HepG2 (cell line): Measurements from ENCODE around the gene PPAN. TPM values are rescaled to one million over a fixed set of nuclear protein-coding genes. Genes with fewer than 3 reads are reported as not detected.

ENCODE experiments used
- ATAC-seq: fragments of 200-7000 bp; cut with Tn5 transposase; 3 replicates; pipeline ENCODE4 v1.9.1; 2020; ENCODE audit warnings: mild to moderate bottlenecking, moderate library complexity
- BruUV-seq: library from RNA; stranded (reverse); fragments of 400-500 nt; replicated peaks from 2 replicates; lab custom pipeline; 2021; lab: Mats Ljungman, UMichigan
- CTCF ChIA-PET: fragments of 300-600 bp; formaldehyde crosslinking; extraction: SDS; loops from one replicate; lab custom pipeline; 2021; ENCODE audit warnings: low total read pairs, inconsistent platforms, low intra/inter-chr PET ratio; lab: Yijun Ruan, JAX
- POLR2A ChIA-PET: fragments of 350-600 bp; sonication (Branson Sonifier 250); formaldehyde crosslinking; loops from one replicate; lab custom pipeline; 2020; ENCODE audit warnings: antibody characterized with exemption, inconsistent platforms; lab: Yijun Ruan, JAX
- DNase-seq: peaks from one replicate; pipeline ENCODE4 v3.0.0-alpha.2; 2015; ENCODE audit warnings: low spot score
- FAIRE-seq: peaks from 3 replicates; lab custom pipeline; 2011; peaks lifted over from hg19 to GRCh38; lab: Jason Lieb, UNC
- H2AFZ ChIP-seq: one replicate; pipeline ENCODE4 v1.6.1; 2011; ENCODE audit warnings: low read length, inconsistent platforms
- H3K27ac ChIP-seq: fragments of 300-600 bp; 3 replicates; pipeline ENCODE4 v1.8.0; 2011; ENCODE audit warnings: mixed run types, mild to moderate bottlenecking, mixed read lengths, low read length, inconsistent platforms; ENCODE audit not compliant: insufficient read depth; ENCODE audit errors: extremely low read length
- H3K27me3 ChIP-seq, 2 experiments: fragments of 200-600 bp in 1 of 2; 2 replicates in 1 of 2; 3 replicates in 1 of 2; pipeline versions ENCODE4 v1.6.0 to v1.8.0; 2011; ENCODE audit warnings: low read length in 2 of 2, mild to moderate bottlenecking in 2 of 2, moderate library complexity in 2 of 2, inconsistent platforms in 1 of 2; ENCODE audit not compliant: insufficient read depth in 2 of 2, control insufficient read depth in 1 of 2
- H3K36me3 ChIP-seq, 2 experiments: fragments of 200-600 bp in 1 of 2; replicated peaks in 1 of 2; 2 replicates in 1 of 2; 3 replicates in 1 of 2; pipeline versions ENCODE4 v1.5.1 to v1.8.0; 2011; ENCODE audit warnings: low read length in 2 of 2, inconsistent platforms in 1 of 2; ENCODE audit not compliant: insufficient read depth in 2 of 2, control insufficient read depth in 1 of 2
- H3K4me1 ChIP-seq: 2 replicates; pipeline ENCODE4 v1.5.1; 2012; ENCODE audit warnings: low read length, inconsistent platforms; ENCODE audit not compliant: insufficient read depth
- H3K4me2 ChIP-seq: 2 replicates; pipeline ENCODE4 v1.6.0; 2011; ENCODE audit warnings: low read depth, low read length, inconsistent platforms
- H3K4me3 ChIP-seq, 3 experiments: fragments of 200-600 bp in 1 of 3; sonication (generic), shearing (Covaris generic) in 1 of 3; replicated peaks in 1 of 3; 2 replicates each; pipeline ENCODE4 v1.5.1; 2011 to 2016; ENCODE audit warnings: low read length in 3 of 3, inconsistent platforms in 2 of 3, low read depth in 2 of 3, mild to moderate bottlenecking in 2 of 3, control low read depth in 1 of 3, mixed read lengths in 1 of 3; ENCODE audit not compliant: insufficient read depth in 1 of 3
- H3K79me2 ChIP-seq: one replicate; pipeline ENCODE4 v1.6.1; 2011; ENCODE audit warnings: low read length, inconsistent platforms; ENCODE audit not compliant: insufficient read depth
- H3K9ac ChIP-seq: 2 replicates; pipeline ENCODE4 v1.6.0; 2011; ENCODE audit warnings: mild to moderate bottlenecking, low read depth, low read length, inconsistent platforms; ENCODE audit not compliant: insufficient read depth
- H3K9me3 ChIP-seq: 2 replicates; pipeline ENCODE4 v1.5.1; 2012; ENCODE audit warnings: mild to moderate bottlenecking, low read length
- H4K20me1 ChIP-seq: 2 replicates; pipeline ENCODE4 v1.6.0; 2011; ENCODE audit warnings: inconsistent platforms, mild to moderate bottlenecking, low read length, moderate library complexity; ENCODE audit not compliant: insufficient read depth
- ASH2L ChIP-seq: fragments of 300-600, 200-600 bp; sonication (generic); IDR thresholded peaks from 2 replicates; pipeline ENCODE4 v1.7.0; 2017; ENCODE audit warnings: low read depth, mild to moderate bottlenecking, moderate library complexity, mixed read lengths, low read length; ENCODE audit not compliant: insufficient read length
- HOXA3 ChIP-seq: sonication (generic); formaldehyde crosslinking; IDR thresholded peaks from 2 replicates; pipeline ENCODE4 v1.5.0; 2020; ENCODE audit warnings: missing genetic modification reagents
- JDP2 ChIP-seq: sonication (generic); formaldehyde crosslinking; IDR thresholded peaks from 2 replicates; pipeline ENCODE4 v1.8.1; 2022; ENCODE audit warnings: missing genetic modification reagents, borderline replicate concordance
- KDM1A ChIP-seq: IDR thresholded peaks from 2 replicates; pipeline ENCODE4 v1.6.1; 2016; ENCODE audit warnings: missing compliant biosample characterization
- MAFK ChIP-seq, 2 experiments: IDR thresholded peaks in 1 of 2; conservative IDR thresholded peaks in 1 of 2; 2 replicates each; pipeline ENCODE4 v1.6.1; 2011; ENCODE audit warnings: improper control_type of control experiment in 2 of 2, low read length in 2 of 2
- TAF1 ChIP-seq: sonication (generic); formaldehyde crosslinking; IDR thresholded peaks from 2 replicates; pipeline ENCODE4 v1.4.0; 2020; ENCODE audit warnings: missing genetic modification reagents
- U2AF1 ChIP-seq: fragments of 200-400 bp; formaldehyde crosslinking; optimal IDR thresholded peaks from 2 replicates; pipeline ENCODE3; 2017; ENCODE audit warnings: mild to moderate bottlenecking, low read depth, low read length
- ZNF547 ChIP-seq: sonication (generic); formaldehyde crosslinking; IDR thresholded peaks from 2 replicates; pipeline ENCODE4 v1.5.1; 2020; ENCODE audit warnings: mild to moderate bottlenecking, missing genetic modification reagents
- ZNF629 ChIP-seq: sonication (generic); formaldehyde crosslinking; conservative IDR thresholded peaks from 2 replicates; pipeline ENCODE4 v1.5.0; 2020; ENCODE audit warnings: missing genetic modification reagents
- ZNF766 ChIP-seq: sonication (generic); formaldehyde crosslinking; IDR thresholded peaks from 2 replicates; pipeline ENCODE4 v1.5.0; 2020; ENCODE audit warnings: missing genetic modification reagents, borderline replicate concordance
- ZSCAN31 ChIP-seq: sonication (generic); formaldehyde crosslinking; IDR thresholded peaks from 2 replicates; pipeline ENCODE4 v1.5.0; 2020; ENCODE audit warnings: low read depth, mild to moderate bottlenecking, missing genetic modification reagents
- WGBS: methylation state at CpG from one replicate; pipeline ENCODE4 v1.1.6; 2017; ENCODE audit warnings: low lambda C conversion rate; 5-methylcytosine and 5-hydroxymethylcytosine counted together
- in situ Hi-C: cut with HindIII; loops from 2 replicates; pipeline ENCODE4 v1.10.0; 2017; ENCODE audit warnings: low pct_unique_long_range_greater_than_20kb; ENCODE audit not compliant: extremely low pct_ligation_motif_present
- intact Hi-C: fragments of 100-400 bp; cut with micrococcal nuclease; formaldehyde crosslinking; loops from one replicate; pipeline ENCODE4 v1.10.0; 2022; ENCODE audit not compliant: unreplicated experiment
- polyA plus RNA-seq, 8 experiments: library from polyadenylated mRNA; depleted of rRNA in 3 of 8; stranded (reverse) in 7 of 8; unstranded in 1 of 8; fragments of >200 nt; fragmentation: Illumina TruSeq in 4 of 8; extraction: Trizol in 4 of 8; gene quantifications; 2 replicates each; pipeline versions ENCODE4 v1.2.1 to v1.2.3, GENCODE V29; 2011 to 2016; ENCODE audit warnings: low read depth in 4 of 8, missing spikeins in 1 of 8, mixed read lengths in 1 of 8; ENCODE audit not compliant: insufficient read depth in 1 of 8
- total RNA-seq, 5 experiments: library from RNA; depleted of rRNA; stranded (reverse); fragments of >200 nt; fragmentation: Illumina TruSeq; extraction: Trizol; gene quantifications; 2 replicates each; pipeline ENCODE4 v1.2.3, GENCODE V29; 2016; ENCODE audit warnings: low read depth in 1 of 5
- TF ChIP-seq, protein P1 (sequence below): sonication (generic); formaldehyde crosslinking; IDR thresholded peaks from 2 replicates; pipeline ENCODE4 v1.9.0; 2021; ENCODE audit warnings: missing genetic modification reagents, borderline replicate concordance
- TF ChIP-seq, protein P2 (sequence below): sonication (generic); formaldehyde crosslinking; IDR thresholded peaks from 2 replicates; pipeline ENCODE4 v1.8.0; 2023; ENCODE audit warnings: mild to moderate bottlenecking, missing genetic modification reagents
- TF ChIP-seq, protein P3 (sequence below): sonication (generic); formaldehyde crosslinking; IDR thresholded peaks from 2 replicates; pipeline ENCODE4 v1.5.0; 2020; ENCODE audit warnings: mild to moderate bottlenecking, missing genetic modification reagents, borderline replicate concordance

PPAN gene
- total and polyA plus RNA-seq, 2 of the 13 experiments (the other 11 are each of a cell fraction or from before 2014, with no cell fraction given): 36.2 to 41.9 TPM

DNA sequence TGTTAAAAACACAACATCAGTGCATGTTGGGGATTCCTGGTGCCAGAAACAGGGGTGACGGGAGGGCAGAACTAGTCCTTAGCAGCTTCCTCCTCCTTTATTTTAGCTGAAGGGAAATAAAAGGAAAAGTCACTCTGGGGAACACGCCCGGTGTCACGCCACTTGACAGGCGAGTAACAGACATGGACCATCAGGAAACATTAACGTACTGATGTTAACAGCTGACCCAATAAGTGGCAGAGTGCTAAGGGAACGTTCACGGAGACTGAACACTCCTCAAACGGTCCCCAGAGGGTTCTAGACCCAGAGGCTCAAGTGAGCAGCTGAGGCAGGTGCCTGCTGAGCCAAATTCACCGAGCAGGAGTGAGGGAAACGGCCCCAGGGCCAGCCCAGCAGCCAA lies 27.4 kb downstream of the PPAN start:
- H2AFZ ChIP-seq: no peak overlapping the region
- peaks cover 32 to 45% of the 10 kb centered on the region in 2 experiments for H3K36me3 ChIP-seq
- BruUV-seq: no TSS peak
- no peak for FAIRE-seq
- H3K9ac ChIP-seq: no peak overlapping the region
- H3K4me1 ChIP-seq: no peaks in the 10 kb centered on the region
- H3K27me3 ChIP-seq: no peaks in the 10 kb centered on the region
- H3K4me2 ChIP-seq: no peak overlapping the region
- ChIA-PET CTCF (no interaction called here), POLR2A (no interaction called here)
- intact Hi-C loops: no loop called here
- in situ Hi-C loops: no loop called here
- no peaks in the 10 kb centered on the region for H3K9me3 ChIP-seq
- H4K20me1 ChIP-seq: no peaks in the 10 kb centered on the region
- H3K79me2 ChIP-seq: no peaks in the 10 kb centered on the region
- no peak for ATAC-seq
- WGBS: 93% methylated on average over 8 of the region's 11 CpGs
- no peak for DNase-seq
- H3K4me3 ChIP-seq: no peak overlapping the region
- H3K27ac ChIP-seq: no peak overlapping the region
- TF ChIP-seq MAFK (conservative IDR thresholded peaks at IDR 0.05 in 1 of 2, IDR thresholded peaks at IDR 0.05 in 1 of 2; ENCODE audit: low read length in 2 of 2): no peak
- no peak for TF ChIP-seq ASH2L
- no peak for TF ChIP-seq KDM1A (CRISPR knock-in tag)
- no peak for TF ChIP-seq ZNF547 (CRISPR knock-in tag)
- no peak for TF ChIP-seq ZNF629
- TF ChIP-seq, protein P1, sequence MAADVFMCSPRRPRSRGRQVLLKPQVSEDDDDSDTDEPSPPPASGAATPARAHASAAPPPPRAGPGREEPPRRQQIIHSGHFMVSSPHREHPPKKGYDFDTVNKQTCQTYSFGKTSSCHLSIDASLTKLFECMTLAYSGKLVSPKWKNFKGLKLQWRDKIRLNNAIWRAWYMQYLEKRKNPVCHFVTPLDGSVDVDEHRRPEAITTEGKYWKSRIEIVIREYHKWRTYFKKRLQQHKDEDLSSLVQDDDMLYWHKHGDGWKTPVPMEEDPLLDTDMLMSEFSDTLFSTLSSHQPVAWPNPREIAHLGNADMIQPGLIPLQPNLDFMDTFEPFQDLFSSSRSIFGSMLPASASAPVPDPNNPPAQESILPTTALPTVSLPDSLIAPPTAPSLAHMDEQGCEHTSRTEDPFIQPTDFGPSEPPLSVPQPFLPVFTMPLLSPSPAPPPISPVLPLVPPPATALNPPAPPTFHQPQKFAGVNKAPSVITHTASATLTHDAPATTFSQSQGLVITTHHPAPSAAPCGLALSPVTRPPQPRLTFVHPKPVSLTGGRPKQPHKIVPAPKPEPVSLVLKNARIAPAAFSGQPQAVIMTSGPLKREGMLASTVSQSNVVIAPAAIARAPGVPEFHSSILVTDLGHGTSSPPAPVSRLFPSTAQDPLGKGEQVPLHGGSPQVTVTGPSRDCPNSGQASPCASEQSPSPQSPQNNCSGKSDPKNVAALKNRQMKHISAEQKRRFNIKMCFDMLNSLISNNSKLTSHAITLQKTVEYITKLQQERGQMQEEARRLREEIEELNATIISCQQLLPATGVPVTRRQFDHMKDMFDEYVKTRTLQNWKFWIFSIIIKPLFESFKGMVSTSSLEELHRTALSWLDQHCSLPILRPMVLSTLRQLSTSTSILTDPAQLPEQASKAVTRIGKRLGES (CRISPR knock-in tag): no peak
- TF ChIP-seq JDP2 (CRISPR knock-in tag): no peak
- no peak for TF ChIP-seq HOXA3 (CRISPR knock-in tag)
- TF ChIP-seq, protein P2, sequence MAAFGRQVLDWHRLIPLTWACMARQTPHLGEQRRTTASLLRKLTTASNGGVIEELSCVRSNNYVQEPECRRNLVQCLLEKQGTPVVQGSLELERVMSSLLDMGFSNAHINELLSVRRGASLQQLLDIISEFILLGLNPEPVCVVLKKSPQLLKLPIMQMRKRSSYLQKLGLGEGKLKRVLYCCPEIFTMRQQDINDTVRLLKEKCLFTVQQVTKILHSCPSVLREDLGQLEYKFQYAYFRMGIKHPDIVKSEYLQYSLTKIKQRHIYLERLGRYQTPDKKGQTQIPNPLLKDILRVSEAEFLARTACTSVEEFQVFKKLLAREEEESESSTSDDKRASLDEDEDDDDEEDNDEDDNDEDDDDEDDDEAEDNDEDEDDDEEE (CRISPR knock-in tag): no peak
- TF ChIP-seq, protein P3, sequence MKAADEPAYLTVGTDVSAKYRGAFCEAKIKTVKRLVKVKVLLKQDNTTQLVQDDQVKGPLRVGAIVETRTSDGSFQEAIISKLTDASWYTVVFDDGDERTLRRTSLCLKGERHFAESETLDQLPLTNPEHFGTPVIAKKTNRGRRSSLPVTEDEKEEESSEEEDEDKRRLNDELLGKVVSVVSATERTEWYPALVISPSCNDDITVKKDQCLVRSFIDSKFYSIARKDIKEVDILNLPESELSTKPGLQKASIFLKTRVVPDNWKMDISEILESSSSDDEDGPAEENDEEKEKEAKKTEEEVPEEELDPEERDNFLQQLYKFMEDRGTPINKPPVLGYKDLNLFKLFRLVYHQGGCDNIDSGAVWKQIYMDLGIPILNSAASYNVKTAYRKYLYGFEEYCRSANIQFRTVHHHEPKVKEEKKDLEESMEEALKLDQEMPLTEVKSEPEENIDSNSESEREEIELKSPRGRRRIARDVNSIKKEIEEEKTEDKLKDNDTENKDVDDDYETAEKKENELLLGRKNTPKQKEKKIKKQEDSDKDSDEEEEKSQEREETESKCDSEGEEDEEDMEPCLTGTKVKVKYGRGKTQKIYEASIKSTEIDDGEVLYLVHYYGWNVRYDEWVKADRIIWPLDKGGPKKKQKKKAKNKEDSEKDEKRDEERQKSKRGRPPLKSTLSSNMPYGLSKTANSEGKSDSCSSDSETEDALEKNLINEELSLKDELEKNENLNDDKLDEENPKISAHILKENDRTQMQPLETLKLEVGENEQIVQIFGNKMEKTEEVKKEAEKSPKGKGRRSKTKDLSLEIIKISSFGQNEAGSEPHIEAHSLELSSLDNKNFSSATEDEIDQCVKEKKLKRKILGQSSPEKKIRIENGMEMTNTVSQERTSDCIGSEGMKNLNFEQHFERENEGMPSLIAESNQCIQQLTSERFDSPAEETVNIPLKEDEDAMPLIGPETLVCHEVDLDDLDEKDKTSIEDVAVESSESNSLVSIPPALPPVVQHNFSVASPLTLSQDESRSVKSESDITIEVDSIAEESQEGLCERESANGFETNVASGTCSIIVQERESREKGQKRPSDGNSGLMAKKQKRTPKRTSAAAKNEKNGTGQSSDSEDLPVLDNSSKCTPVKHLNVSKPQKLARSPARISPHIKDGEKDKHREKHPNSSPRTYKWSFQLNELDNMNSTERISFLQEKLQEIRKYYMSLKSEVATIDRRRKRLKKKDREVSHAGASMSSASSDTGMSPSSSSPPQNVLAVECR: no peak
- TF ChIP-seq ZNF766 (CRISPR knock-in tag): no peak
- TF ChIP-seq U2AF1: no peak
- TF ChIP-seq TAF1 (CRISPR knock-in tag): no peak
- no peak for TF ChIP-seq ZSCAN31 (CRISPR knock-in tag)
